HL-60/S4 (cell line): Measurements from ENCODE around the gene PRND.
"Not testable (repeated sequence)": the region's sequence is repeated elsewhere in the genome, so short reads cannot be mapped to it uniquely, and the experiment has no call there.

Source experiments
- in situ Hi-C: fragments of 300-500 bp; cut with MboI; formaldehyde crosslinking; loops from 2 replicates; pipeline ENCODE4 v1.14.3; 2022; ENCODE audit warnings: low sequenced_read_pairs

PRND gene

DNA sequence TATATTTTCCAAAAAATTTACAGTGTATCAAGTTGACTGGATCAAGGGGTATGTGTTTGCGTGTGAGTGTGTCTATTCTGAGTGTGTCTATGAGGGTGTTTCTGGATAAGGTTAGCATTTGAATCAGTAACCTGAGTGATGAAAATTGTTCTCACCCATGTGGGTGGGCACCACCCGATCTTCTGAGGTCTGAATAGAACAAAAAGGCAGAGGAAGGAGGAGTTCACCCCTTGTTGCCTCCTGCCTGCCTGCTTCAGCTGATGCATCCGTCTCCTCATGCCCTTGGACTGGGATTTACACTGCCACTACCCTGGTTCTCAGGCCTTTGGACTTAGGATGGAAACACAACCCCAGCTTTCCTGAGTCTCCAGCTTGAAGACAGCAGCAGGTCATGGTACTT is 13.7 kb upstream of the PRND start:
- in situ Hi-C loops, result no loop called here

DNA sequence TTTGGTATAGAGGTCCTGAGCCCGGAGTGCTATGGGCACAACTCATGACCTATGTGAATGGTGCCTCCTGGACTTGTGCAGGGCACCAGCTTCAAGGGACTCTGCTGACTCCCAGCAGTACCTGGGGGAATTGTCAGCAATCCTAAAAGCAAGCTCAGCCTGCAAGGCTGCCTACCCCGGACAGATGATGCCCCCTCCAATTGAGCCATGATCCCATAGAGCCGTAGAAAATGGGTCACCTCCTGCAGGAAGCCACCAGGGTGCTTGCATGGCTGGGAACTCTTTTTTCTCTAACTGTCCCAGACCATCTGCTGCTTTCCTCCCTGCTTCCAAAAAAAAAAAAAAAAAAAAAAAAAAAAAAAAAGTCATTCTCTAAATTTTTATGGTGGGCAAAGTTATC is 12.9 kb upstream of the PRND start:
- in situ Hi-C loops, result no loop called here

DNA sequence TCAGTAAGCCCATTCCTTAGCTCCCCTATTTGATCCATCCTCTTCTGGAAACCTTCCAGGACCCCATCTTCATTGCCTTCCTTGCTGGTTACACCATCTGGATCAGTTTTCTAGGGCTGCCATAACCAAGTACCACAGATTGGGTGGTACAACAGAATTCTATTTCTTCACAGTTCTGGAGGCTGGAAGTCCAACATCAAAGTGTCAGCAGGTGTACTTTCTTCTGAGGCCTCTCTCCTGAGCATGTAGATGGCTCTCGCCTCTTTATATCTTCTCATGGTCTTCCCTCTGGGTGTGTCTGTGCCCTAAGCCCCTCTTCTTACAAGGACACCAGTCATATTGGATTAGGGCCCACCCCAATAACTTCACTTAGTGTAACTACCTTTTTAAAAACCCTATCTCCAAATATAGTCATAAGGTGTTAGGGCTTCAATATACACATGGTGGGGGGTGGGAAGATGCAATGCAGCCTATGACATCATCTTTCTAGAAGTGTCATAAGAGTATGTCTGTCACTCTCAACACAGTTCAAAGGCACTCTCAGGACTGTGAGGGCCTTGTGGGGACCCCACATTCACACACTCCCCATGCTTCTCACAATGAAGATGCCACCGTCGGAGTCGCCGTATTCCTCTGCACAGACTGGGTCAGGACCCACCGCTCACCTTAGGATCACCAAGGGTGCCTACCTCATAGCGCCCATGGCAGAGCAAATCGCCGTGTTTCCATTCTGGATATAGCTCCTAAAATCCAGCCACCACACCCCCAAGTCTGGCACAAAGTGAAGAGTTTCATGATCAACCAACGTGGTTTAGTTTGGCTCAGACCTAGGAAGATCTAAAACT is 12.2 kb upstream of the PRND start:
- in situ Hi-C loops, result no loop called here

DNA sequence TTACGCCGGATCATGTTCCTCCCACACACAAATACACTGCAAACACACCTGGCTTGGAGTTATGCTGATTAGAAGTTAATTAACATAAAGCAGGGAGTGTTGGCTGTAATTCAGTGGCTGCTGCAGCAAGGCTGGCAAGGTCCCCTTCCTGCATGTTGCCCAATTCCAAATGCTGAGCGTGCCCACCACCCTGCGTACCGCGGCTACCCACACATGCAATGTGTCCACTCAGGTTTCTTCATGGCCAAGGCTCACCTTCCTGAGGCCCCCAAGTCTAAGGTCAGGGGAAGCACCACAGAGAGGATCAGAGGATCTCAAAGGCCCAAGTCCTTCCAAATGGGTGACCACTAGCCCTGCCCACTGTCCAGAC is 11.6 kb upstream of the PRND start:
- in situ Hi-C loops, result no loop called here

DNA sequence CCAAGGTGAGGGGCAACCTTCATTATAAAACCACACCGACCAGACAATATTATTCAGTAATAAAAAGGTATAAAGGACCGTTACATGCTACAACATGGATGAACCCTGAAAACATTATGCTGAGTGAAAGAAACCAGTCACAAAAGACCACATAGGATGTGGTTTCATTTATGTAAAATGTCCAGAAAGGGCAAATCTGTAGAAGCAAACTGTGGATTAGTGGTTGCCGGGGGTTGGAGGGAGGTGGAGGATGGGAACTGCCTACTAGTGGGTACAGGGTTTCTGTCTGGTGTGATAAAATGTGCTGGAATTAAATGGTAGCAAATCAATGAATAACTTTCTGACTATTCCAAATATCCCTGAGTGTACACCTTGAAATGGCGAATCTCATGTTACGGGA is 10.2 kb upstream of the PRND start:
- in situ Hi-C loops, result no loop called here

DNA sequence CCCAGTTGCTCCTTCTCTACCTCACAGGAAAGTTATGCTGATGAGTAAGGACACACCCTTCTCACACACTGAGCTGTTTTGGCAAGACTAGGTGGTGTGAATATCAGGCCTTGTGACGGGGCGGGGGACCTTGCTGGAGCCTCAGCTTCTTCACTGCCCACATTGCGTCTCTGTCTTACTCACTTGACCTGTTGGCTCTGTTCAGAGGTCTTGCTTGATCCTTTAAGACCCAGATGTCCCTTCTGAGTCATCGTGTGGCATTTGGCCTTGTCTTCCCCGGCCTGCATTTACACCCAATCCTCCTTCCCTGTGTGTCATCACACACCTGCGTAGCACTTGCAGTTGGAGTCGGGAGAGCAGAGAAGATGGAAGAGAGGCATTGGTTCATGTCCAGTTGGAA is 8.3 kb upstream of the PRND start:
- in situ Hi-C loops, result no loop called here

DNA sequence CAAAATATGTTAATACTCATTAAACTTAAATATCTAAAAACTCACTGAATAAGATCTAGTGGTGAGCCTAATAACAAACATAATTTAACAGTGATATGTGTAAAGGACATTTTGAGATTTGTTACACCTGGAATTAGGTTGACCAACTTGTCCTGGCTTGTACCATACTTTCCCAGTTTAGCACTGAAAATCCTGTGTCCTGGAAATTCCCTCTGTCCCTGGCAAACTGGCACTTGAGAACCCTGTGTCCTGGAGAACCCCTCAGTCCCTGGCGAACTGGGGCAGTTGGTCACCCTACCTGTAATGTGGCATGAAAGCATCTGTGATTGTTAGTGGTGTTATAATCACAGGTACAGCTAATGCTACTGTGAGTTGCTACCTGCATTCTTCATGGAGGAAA is 6.9 kb upstream of the PRND start:
- in situ Hi-C loops, result loop anchor here (5.0 kb wide), 1 partner anchor 113 kb away; no protein-coding TSS in a partner anchor

DNA sequence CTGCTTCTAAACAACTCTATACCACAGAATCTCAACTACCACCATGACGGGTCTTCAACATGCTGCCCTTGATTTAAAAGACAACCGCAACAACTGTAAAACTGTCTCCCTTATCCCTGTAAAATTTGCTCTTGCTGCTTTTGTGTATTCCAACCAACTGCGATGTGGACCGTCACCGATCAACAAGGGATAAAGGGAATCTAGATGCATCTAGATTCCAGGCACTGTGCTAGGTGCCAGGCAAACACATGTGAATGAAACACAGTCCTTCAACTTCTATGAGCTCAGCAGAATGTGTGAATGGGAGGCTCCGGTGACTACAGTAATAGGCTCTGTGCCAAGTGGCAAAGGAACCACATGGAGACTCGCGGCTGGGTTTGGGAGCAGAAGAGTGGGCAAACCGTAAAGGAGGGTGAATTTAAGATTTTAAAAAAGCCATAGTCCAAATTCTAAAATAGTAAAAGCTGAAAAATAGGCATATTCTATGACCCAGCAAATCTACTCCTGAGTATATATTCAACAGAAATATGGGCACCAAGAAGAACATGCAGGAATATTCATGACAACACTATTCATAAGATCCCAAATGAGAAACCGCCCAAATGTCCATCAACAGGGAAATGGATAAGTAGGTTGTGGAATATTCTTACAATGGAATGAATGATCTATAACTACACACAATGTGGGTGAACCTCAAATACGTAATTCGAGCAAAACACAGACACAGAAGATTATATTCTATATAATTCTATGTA is 3.7 kb upstream of the PRND start:
- in situ Hi-C loops, result loop anchor here (5.0 kb wide), 1 partner anchor 116 kb away; no protein-coding TSS in a partner anchor

DNA sequence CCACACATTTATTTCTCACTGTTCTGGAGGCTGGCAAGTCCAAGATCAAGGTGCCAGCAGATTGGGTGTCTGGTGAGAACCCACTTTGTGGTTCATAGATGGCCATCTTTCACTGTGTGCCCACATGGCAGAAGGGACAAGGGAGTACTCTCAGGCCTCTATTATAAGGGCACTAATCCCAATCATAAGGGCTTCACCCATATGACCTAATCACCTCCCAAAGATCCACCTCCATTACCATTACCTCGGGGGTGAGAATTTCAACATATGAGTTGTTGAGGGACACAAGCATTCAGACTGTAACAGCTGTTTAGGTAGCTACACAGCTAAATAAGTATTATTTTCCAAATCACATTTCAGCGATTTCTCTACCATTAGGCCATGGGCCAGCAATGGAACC is 2.5 kb upstream of the PRND start:
- in situ Hi-C loops, result loop anchor here (5.0 kb wide), 1 partner anchor 117 kb away; no protein-coding TSS in a partner anchor

DNA sequence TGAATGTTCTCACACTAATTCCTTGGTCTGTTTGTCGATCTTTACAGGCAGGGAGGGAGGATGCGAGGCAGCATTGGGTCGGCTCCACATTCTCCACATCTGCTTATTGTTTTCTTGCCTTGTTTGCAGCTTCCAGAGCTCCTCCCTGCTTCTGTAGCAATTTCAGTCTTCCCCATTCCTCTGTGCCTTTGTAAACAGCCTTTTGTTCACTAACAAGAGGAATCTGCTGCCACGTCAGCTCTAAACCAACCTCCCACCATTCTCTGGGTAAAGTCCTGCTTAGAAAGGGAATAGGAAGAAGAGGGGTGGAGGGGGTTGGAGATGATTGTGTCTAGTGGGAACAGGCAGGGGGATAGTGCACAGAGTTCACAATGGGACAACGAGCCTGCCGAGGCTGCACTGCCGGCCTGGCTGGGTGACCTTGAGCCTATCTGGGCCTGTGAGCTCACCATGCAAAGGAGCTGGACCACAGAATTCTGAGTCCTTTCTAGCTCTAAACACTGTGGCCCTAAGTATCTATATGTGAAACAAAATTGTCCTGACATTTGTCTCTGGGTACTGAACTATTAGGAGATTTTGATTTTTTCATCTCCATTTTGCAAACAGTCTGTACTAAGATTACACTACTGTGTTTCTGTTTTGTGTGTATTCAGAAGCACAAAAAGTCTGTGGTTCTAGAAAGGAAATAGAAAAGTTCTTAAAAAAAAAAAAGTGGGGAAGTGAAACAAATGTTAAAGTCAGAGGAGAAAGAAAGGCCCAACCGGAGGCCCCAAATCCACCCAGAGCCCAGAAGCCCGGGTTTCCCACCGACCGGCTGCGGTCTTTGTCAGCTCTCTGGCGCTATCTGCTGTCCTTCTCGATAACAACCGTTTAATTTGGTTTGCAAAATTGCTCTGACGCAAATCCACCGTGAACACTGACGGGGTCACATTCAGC is 1.4 kb upstream of the PRND start:
- in situ Hi-C loops, result no loop called here

DNA sequence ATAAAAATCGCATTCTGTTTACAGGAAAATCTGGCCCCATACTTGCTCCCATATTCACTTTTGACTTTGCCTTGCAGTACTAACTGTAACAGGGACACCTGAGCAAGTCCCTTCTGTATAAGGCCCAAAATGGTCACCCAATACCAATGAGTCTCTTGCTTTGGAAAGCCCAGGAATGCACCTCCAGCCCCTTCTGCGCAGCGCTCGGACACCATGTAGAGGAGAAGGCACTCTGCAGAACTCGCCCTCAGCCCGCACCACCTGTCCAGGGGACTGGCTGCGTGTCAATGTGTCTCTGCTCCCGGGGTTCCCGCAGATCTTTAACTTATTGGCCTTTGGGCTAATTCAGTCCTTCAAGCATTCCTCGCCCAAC is 746 bp upstream of the PRND start:
- in situ Hi-C loops, result no loop called here

DNA sequence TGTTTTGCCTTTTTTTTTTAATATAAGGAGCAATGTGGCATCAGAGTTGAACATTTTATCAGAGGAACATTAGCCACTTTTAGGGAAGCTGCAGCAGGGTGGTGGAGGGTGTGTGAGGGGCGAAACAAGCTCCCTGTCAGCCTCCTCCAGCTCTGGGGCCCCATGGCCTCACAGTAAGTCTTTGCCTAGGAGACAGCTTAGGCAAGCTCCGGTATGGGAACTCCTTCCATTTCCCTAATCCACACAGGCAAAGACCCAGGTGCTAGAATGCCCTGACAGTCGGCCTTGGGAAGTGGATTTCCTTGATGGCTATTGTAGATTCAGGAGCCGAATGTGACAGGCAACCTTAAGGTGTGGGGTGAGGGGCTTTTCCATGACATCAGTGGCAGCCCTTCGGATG is 862 bp downstream of the PRND start:
- in situ Hi-C loops, result no loop called here

DNA sequence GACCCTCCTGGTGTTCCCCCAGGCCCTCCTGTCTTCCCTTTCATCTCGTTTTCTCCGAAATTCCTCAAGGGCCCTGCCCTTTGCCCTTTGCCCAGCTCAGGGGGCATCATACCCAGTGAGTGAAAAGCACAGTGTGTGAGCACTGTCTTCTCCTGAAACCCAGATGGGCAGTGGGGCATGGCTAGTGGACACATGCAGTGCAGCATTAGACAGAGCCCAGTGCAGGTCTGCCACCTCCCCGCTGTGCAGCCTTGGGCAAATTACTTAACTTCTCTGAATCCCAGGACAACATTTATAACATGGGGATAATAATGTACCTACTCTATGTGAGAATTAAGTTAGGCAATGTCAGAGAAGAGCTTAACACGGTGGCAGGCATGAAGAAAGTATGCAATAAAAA is 1.3 kb downstream of the PRND start:
- in situ Hi-C loops, result no loop called here

DNA sequence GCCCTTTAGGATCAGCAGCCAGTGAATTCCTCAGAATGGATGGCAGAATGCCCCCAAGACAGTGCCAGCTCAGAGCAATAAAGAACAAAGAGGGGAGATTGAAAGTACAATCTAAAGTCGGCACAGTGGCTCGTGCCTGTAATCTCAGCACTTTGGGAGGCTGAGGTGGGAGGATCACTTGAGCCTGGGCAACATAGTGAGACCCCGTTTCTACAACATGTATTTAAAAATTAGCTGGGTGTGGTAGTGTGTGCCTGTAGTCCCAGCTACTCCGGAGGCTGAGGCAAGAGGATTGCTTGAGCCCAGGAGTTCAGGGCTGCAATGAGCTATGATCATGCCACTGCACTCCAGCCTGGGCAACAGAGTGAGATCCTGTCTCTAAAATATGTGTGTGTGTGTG is 1.8 kb downstream of the PRND start:
- in situ Hi-C loops, result not testable (repeated sequence)

DNA sequence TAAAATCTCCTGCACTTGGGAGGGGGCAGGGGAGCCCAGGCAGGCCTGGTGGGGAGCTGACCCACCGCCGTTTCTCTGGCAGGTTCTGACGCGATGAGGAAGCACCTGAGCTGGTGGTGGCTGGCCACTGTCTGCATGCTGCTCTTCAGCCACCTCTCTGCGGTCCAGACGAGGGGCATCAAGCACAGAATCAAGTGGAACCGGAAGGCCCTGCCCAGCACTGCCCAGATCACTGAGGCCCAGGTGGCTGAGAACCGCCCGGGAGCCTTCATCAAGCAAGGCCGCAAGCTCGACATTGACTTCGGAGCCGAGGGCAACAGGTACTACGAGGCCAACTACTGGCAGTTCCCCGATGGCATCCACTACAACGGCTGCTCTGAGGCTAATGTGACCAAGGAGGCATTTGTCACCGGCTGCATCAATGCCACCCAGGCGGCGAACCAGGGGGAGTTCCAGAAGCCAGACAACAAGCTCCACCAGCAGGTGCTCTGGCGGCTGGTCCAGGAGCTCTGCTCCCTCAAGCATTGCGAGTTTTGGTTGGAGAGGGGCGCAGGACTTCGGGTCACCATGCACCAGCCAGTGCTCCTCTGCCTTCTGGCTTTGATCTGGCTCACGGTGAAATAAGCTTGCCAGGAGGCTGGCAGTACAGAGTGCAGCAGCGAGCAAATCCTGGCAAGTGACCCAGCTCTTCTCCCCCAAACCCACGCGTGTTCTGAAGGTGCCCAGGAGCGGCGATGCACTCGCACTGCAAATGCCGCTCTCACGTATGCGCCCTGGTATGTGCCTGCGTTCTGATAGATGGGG is 3.0 kb downstream of the PRND start:
- in situ Hi-C loops, result loop anchor here (25.0 kb wide), 1 partner anchor 488 kb away; no protein-coding TSS in a partner anchor

DNA sequence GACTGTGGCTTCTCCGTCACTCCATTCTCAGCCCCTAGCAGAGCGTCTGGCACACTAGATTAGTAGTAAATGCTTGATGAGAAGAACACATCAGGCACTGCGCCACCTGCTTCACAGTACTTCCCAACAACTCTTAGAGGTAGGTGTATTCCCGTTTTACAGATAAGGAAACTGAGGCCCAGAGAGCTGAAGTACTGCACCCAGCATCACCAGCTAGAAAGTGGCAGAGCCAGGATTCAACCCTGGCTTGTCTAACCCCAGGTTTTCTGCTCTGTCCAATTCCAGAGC is 3.5 kb downstream of the PRND start:
- in situ Hi-C loops, result loop anchor here (25.0 kb wide), 1 partner anchor 487 kb away; no protein-coding TSS in a partner anchor

DNA sequence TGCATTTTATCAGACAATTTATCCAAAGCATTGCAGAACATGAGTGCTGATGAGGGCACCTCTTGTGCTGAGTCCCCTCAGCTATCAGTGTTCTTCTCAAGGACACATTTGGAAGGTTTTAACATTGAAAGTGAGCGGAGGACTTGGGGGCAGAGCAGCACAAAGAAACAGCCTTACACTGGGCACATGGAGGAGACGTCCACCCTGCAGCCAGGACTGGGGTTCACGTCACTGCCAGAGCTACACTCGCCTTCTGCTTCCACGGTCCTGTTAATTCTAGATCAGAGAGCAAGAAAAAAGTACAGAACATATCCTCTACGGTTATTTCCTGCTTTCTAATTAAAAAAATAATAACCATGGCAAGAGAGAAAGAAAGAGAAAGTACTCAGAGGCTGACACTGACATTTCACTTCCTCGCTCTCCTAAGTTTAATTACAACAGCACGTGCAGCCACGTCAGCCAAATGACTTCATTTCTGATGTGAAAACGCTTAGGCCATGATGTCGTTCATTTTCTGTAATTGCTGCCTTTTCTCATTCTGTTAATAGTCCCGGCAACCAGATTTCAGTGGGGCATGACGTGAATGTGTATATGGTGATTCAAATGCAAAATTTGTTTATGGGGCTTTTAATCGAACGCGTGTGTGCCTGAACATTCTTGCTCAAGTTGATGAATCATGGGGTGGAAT is 5.1 kb downstream of the PRND start:
- in situ Hi-C loops, result loop anchor here (25.0 kb wide), 1 partner anchor 485 kb away; no protein-coding TSS in a partner anchor

DNA sequence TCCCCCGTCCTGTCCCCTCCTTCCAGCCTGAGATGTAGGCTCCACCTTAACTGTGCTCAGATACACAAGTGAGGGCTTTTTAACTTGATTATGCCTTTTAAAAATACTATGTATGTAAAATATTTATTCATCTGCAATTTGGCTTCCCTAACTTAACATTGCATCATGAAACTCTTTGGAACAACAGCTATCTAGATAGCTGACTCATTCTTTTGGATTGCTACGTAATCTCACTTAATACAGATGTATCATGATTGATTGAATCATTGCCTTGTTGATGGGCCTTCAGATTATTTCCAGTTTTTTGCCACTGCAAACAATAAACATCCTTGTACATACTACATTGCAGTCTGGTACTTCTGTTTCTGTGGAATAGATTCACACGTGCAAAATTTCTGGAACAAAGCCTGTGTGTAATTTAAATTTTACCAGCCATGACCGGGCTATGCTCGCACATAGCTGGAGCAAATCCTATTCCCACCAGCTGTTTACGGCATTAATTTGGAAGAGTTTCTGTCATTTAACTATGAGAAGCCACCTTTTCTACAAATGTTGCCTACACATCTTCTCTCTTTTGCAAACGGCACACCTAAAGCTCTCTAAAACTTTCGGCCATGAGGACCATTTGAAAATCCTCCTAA is 6.5 kb downstream of the PRND start:
- in situ Hi-C loops, result loop anchor here (25.0 kb wide), 1 partner anchor 484 kb away; no protein-coding TSS in a partner anchor

DNA sequence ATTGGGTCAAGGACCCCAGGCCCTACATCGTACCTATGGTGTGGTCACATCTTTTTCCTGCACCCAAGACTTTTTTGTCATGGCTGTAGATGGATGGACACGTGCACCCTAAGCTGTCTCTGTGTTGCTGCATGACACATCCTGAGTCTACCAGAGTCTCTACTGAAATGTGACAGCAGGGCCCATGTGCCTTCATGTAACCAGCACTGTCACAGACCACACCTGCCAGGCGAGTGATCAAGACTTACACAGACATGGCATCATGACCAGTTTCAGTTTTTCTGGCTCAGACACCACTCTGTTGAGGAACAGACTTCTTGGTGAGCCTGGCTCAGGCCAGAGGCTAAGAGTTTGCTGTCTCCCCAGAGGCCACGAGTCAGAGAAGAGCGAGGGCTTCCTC is 7.6 kb downstream of the PRND start:
- in situ Hi-C loops, result loop anchor here (25.0 kb wide), 1 partner anchor 483 kb away; no protein-coding TSS in a partner anchor
